Measurements from ENCODE around the gene CEP152. TPM values are rescaled to one million over a fixed set of nuclear protein-coding genes. Genes with fewer than 3 reads are reported as not detected.
A peak's percentile ranks its signal among the peaks of the same experiment; 100 is the strongest.

Gene CEP152
- total and polyA plus RNA-seq, 9 of the 15 experiments (the other 6 are each of a cell fraction or from before 2014, with no cell fraction given) = 9.9 to 43.0 (median 23.6) TPM

GRCh38 chr15:48722764-48723661 is 87.9 kb downstream of the CEP152 start (continued):
- TF ChIP-seq RUNX1 (IDR thresholded peaks at IDR 0.05; ENCODE audit: low read depth) = no peak
- peak; percentile 70 for TF ChIP-seq TEAD4 (IDR thresholded peaks at IDR 0.05; ENCODE audit: low read length)
- no peak for TF ChIP-seq TEAD4 (CRISPR knock-in tag; IDR thresholded peaks at IDR 0.05; ENCODE audit: borderline replicate concordance)
- TF ChIP-seq ZNF165 (CRISPR knock-in tag; IDR thresholded peaks at IDR 0.05; ENCODE audit: borderline replicate concordance) = no peak
- no peak for TF ChIP-seq HNRNPH1 (optimal IDR thresholded peaks at IDR 0.05; ENCODE audit: low read depth, low read length)
- peak; percentile 47 to 94; a peak in 3 of 4 replicates for TF ChIP-seq SRF (CRISPR knock-in tag; IDR thresholded peaks at IDR 0.05)
- TF ChIP-seq ZNF212 (CRISPR knock-in tag; IDR thresholded peaks at IDR 0.05) = no peak
- TF ChIP-seq, protein P1, sequence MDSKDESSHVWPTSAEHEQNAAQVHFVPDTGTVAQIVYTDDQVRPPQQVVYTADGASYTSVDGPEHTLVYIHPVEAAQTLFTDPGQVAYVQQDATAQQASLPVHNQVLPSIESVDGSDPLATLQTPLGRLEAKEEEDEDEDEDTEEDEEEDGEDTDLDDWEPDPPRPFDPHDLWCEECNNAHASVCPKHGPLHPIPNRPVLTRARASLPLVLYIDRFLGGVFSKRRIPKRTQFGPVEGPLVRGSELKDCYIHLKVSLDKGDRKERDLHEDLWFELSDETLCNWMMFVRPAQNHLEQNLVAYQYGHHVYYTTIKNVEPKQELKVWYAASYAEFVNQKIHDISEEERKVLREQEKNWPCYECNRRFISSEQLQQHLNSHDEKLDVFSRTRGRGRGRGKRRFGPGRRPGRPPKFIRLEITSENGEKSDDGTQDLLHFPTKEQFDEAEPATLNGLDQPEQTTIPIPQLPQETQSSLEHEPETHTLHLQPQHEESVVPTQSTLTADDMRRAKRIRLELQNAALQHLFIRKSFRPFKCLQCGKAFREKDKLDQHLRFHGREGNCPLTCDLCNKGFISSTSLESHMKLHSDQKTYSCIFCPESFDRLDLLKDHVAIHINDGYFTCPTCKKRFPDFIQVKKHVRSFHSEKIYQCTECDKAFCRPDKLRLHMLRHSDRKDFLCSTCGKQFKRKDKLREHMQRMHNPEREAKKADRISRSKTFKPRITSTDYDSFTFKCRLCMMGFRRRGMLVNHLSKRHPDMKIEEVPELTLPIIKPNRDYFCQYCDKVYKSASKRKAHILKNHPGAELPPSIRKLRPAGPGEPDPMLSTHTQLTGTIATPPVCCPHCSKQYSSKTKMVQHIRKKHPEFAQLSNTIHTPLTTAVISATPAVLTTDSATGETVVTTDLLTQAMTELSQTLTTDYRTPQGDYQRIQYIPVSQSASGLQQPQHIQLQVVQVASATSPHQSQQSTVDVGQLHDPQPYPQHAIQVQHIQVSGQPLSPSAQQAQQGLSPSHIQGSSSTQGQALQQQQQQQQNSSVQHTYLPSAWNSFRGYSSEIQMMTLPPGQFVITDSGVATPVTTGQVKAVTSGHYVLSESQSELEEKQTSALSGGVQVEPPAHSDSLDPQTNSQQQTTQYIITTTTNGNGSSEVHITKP (IDR thresholded peaks at IDR 0.05; ENCODE audit: partially characterized antibody) = no peak
- TF ChIP-seq FOXK1 (CRISPR knock-in tag; IDR thresholded peaks at IDR 0.05; ENCODE audit: borderline replicate concordance) = no peak
- no peak for TF ChIP-seq ARNT (IDR thresholded peaks at IDR 0.05)
- TF ChIP-seq ZNF79 (CRISPR knock-in tag; IDR thresholded peaks at IDR 0.05; ENCODE audit: low read depth) = no peak
- no peak for TF ChIP-seq MCM7 (IDR thresholded peaks at IDR 0.05)
- no peak for TF ChIP-seq DIDO1 (tag; IDR thresholded peaks at IDR 0.05; ENCODE audit: low read depth)
- no peak for TF ChIP-seq NEUROD1 (IDR thresholded peaks at IDR 0.05; ENCODE audit: borderline replicate concordance, low read depth, low read length, partially characterized antibody)
- TF ChIP-seq YY1 (IDR thresholded peaks at IDR 0.05; ENCODE audit: borderline replicate concordance in 1 of 3, control insufficient read depth in 1 of 3, extremely low read depth in 1 of 3, insufficient read depth in 3 of 3, insufficient read length in 1 of 3, insufficient replicate concordance in 2 of 3, low read depth in 1 of 3, low read length in 2 of 3) = no peak
- peak; percentile 31; the same call in 1 of the 2 replicates for TF ChIP-seq PML (IDR thresholded peaks at IDR 0.05; ENCODE audit: low read length)
- no peak for TF ChIP-seq FOXP1 (CRISPR knock-in tag; IDR thresholded peaks at IDR 0.05)
- TF ChIP-seq NUFIP1 (IDR thresholded peaks at IDR 0.05; ENCODE audit: partially characterized antibody) = no peak
- TF ChIP-seq ZNF174 (CRISPR knock-in tag; IDR thresholded peaks at IDR 0.05) = no peak
- peak; percentile 50 for TF ChIP-seq ZNF766 (CRISPR knock-in tag; conservative IDR thresholded peaks at IDR 0.05)
- TF ChIP-seq ZFP30 (CRISPR knock-in tag; IDR thresholded peaks at IDR 0.05; ENCODE audit: borderline replicate concordance) = no peak
- TF ChIP-seq ETS2 (tag; IDR thresholded peaks at IDR 0.05; ENCODE audit: borderline replicate concordance, poor library complexity, severe bottlenecking) = no peak
- no peak for TF ChIP-seq RBM25 (IDR thresholded peaks at IDR 0.05; ENCODE audit: low read depth, low read length, severe bottlenecking)
